NCI-H345 (cell line): ENCODE data around the gene MGAT5B.
"Not testable (repeated sequence)": the region's sequence is repeated elsewhere in the genome, so short reads cannot be mapped to it uniquely, and the experiment has no call there.

Source experiments
- DNase-seq: peaks from one replicate; lab custom pipeline; 2025; lab: John Stamatoyannopoulos, UW

Gene MGAT5B

GRCh38 chr17:76949913-76950695 is 81.9 kb downstream of the MGAT5B start:
- no peak for DNase-seq

GRCh38 chr17:76951375-76951905 is 83.2 kb downstream of the MGAT5B start:
- no peak for DNase-seq

- DNase-seq, result no peak
Observed at GRCh38 chr17:76952402-76952801, 84.2 kb downstream of the MGAT5B start.

- DNase-seq, result no peak
Observed at GRCh38 chr17:76953066-76953465, 84.9 kb downstream of the MGAT5B start.

- DNase-seq, result peak; percentile 32
Observed at GRCh38 chr17:76953946-76954345, 85.7 kb downstream of the MGAT5B start.

GRCh38 chr17:76955191-76955590 is 87.0 kb downstream of the MGAT5B start:
- no peak for DNase-seq

GRCh38 chr17:76956846-76957540 is 88.8 kb downstream of the MGAT5B start:
- DNase-seq, result no peak

GRCh38 chr17:76957678-76958464 is 89.7 kb downstream of the MGAT5B start:
- no peak for DNase-seq

GRCh38 chr17:76958974-76959373 is 90.8 kb downstream of the MGAT5B start:
- DNase-seq, result no peak

GRCh38 chr17:76961869-76962268 is 93.7 kb downstream of the MGAT5B start:
- no peak for DNase-seq

- no peak for DNase-seq
Observed at GRCh38 chr17:76962858-76963257, 94.7 kb downstream of the MGAT5B start.

GRCh38 chr17:76966016-76966415 is 97.8 kb downstream of the MGAT5B start:
- DNase-seq, result no peak

GRCh38 chr17:76966486-76967181 is 98.4 kb downstream of the MGAT5B start:
- no peak for DNase-seq

GRCh38 chr17:76967762-76968161 is 99.6 kb downstream of the MGAT5B start:
- DNase-seq, result no peak

- peak; percentile 91 for DNase-seq
Observed at GRCh38 chr17:76968707-76969597, 100.7 kb downstream of the MGAT5B start.

GRCh38 chr17:76969598-76970172 is 101.5 kb downstream of the MGAT5B start:
- peak; percentile 51 for DNase-seq

GRCh38 chr17:76970228-76970627 is 102.0 kb downstream of the MGAT5B start:
- DNase-seq, result not testable (repeated sequence)

- DNase-seq, result no peak
Observed at GRCh38 chr17:76972046-76972641, 103.9 kb downstream of the MGAT5B start.

- no peak for DNase-seq
Observed at GRCh38 chr17:76973040-76973439, 104.8 kb downstream of the MGAT5B start.

- no peak for DNase-seq
Observed at GRCh38 chr17:76974721-76975120, 106.5 kb downstream of the MGAT5B start.
